ENCODE measurements around the gene TFR2. TPM values are rescaled to one million over a fixed set of nuclear protein-coding genes. Genes with fewer than 3 reads are reported as not detected.

TFR2 gene
- total RNA-seq, 1 experiment from 2014 or later: not detected

DNA sequence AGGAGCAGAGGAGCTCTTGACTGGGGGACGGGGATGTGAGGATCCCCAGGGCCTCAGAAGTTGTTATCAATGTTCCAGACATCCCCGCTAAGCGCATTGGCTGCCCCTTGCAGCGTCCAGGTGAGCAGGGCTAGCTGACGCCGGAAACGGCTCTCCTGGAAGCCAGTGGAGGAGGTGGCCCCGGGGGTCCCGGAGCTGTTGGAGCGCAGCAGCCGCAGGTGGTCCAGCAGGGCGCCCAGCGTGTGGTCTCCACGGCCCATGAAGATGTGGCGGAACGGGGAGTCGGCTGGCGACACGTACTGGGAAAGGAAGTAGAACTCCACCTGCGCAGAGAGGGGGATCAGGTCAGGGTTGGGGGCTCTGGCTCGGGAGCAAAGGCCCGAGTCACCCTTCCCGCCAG lies 20.5 kb downstream of the TFR2 start:
- Histone ChIP-seq H3K9me3 (ENCODE audit: low read length) (no peaks in the 10 kb centered on the region), H3K4me3 (ENCODE audit: low read length) (no peak overlapping the region), H3K4me1 (ENCODE audit: insufficient read depth, low read length) (no peaks in the 10 kb centered on the region), H4K20me1 (ENCODE audit: low read length) (no peaks in the 10 kb centered on the region), H3K27ac (ENCODE audit: low read length) (no peak overlapping the region), H3K27me3 (ENCODE audit: low read length) (no peaks in the 10 kb centered on the region), H3K79me2 (ENCODE audit: low read length) (no peaks in the 10 kb centered on the region), H3K9me2 (replicated peaks; ENCODE audit: low read length) (no peaks in the 10 kb centered on the region), H3F3A (ENCODE audit: low read length, unreplicated experiment) (no peaks in the 10 kb centered on the region), H3K36me3 (ENCODE audit: low read depth, low read length) (no peaks in the 10 kb centered on the region), H3K9ac (ENCODE audit: low read length) (no peak overlapping the region), H2AFZ (ENCODE audit: low read length) (no peak overlapping the region), H3K4me2 (ENCODE audit: low read length) (no peak overlapping the region)
- DNase-seq (no peak), ATAC-seq (no peak)
- POLR2A ChIA-PET (ENCODE audit: unreplicated experiment): no interaction called here
- intact Hi-C loops (cut with micrococcal nuclease): no loop called here
- CTCF ChIA-PET: no interaction called here
- TF ChIP-seq EZH2phosphoT487 (IDR thresholded peaks at IDR 0.05; ENCODE audit: borderline replicate concordance, low read length) (no peak), CTCF (conservative IDR thresholded peaks at IDR 0.05; ENCODE audit: low read depth, low read length) (no peak), EZH2 (IDR thresholded peaks at IDR 0.05; ENCODE audit: low read length, unreplicated experiment) (no peak)
- no TSS peak for BruUV-seq (replicated peaks)

DNA sequence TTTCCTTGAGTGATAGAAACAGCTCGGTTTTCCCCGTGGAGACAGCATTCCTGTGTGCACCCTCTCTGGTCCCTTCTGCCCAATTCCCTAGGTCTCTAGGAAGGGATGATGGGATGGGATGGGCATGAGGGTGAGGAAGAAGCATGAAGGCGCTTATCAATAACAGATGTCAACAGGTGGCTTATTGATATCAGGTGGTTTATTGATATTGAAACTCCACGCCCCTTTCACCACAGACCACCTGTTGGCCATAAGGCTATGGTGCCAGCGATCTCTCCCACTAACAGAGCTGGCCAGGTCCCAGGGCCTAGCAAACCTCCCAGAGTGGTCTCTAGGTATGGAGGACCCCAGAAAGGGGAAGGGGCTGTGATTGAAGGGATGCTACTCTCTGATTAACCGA lies 21.1 kb downstream of the TFR2 start:
- H4K20me1 ChIP-seq (ENCODE audit: low read length): no peaks in the 10 kb centered on the region
- ChIA-PET CTCF (no interaction called here), POLR2A (ENCODE audit: unreplicated experiment) (no interaction called here)
- TF ChIP-seq EZH2phosphoT487 (IDR thresholded peaks at IDR 0.05; ENCODE audit: borderline replicate concordance, low read length) (no peak), CTCF (conservative IDR thresholded peaks at IDR 0.05; ENCODE audit: low read depth, low read length) (no peak), EZH2 (IDR thresholded peaks at IDR 0.05; ENCODE audit: low read length, unreplicated experiment) (no peak)
- intact Hi-C loops (cut with micrococcal nuclease): no loop called here
- no peak overlapping the region for H3K27ac ChIP-seq (ENCODE audit: low read length)
- H3K27me3 ChIP-seq (ENCODE audit: low read length): no peaks in the 10 kb centered on the region
- no peaks in the 10 kb centered on the region for H3K36me3 ChIP-seq (ENCODE audit: low read depth, low read length)
- no peaks in the 10 kb centered on the region for H3F3A ChIP-seq (ENCODE audit: low read length, unreplicated experiment)
- H3K79me2 ChIP-seq (ENCODE audit: low read length): no peaks in the 10 kb centered on the region
- ATAC-seq (no peak), DNase-seq (no peak)
- no peak overlapping the region for H2AFZ ChIP-seq (ENCODE audit: low read length)
- H3K9ac ChIP-seq (ENCODE audit: low read length): no peak overlapping the region
- no peaks in the 10 kb centered on the region for H3K9me2 ChIP-seq (replicated peaks; ENCODE audit: low read length)
- H3K9me3 ChIP-seq (ENCODE audit: low read length): no peaks in the 10 kb centered on the region
- H3K4me3 ChIP-seq (ENCODE audit: low read length): no peak overlapping the region
- no TSS peak for BruUV-seq (replicated peaks)
- no peaks in the 10 kb centered on the region for H3K4me1 ChIP-seq (ENCODE audit: insufficient read depth, low read length)
- H3K4me2 ChIP-seq (ENCODE audit: low read length): no peak overlapping the region

DNA sequence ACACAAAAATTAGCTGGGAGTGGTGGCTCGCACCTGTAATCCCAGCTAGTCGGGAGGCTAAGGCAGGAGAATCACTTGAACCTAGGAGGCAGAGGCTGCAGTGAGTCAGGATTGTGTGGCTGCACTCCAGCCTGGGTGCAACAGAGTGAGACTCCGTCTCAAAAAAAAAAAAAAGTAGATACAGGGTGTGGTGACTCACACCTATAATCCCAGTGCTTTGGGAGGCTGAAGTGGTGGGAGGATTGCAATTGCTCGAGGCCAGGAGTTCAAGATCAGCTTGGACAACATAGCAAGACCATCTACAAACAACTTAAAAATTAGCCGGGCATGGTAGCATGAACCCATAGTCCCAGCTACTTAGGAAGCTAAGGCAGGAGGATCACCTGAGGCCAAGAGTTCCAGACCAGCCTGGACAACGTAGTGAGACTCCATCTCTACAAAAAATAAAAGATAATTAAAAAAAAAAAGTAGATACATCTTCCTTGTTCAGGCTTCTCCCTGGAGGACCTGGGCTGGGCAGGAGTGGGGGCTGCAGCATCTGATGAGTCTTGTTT lies 27.0 kb downstream of the TFR2 start:
- no peak overlapping the region for H2AFZ ChIP-seq (ENCODE audit: low read length)
- no peak overlapping the region for H3K27ac ChIP-seq (ENCODE audit: low read length)
- H4K20me1 ChIP-seq (ENCODE audit: low read length): no peaks in the 10 kb centered on the region
- ATAC-seq (no peak), DNase-seq (no peak)
- H3K9me3 ChIP-seq (ENCODE audit: low read length): no peaks in the 10 kb centered on the region
- no TSS peak for BruUV-seq (replicated peaks)
- H3K4me3 ChIP-seq (ENCODE audit: low read length): no peak overlapping the region
- POLR2A ChIA-PET (ENCODE audit: unreplicated experiment): no interaction called here
- H3K9me2 ChIP-seq (replicated peaks; ENCODE audit: low read length): no peaks in the 10 kb centered on the region
- no peaks in the 10 kb centered on the region for H3K36me3 ChIP-seq (ENCODE audit: low read depth, low read length)
- no peaks in the 10 kb centered on the region for H3K27me3 ChIP-seq (ENCODE audit: low read length)
- H3K4me2 ChIP-seq (ENCODE audit: low read length): no peak overlapping the region
- no peaks in the 10 kb centered on the region for H3F3A ChIP-seq (ENCODE audit: low read length, unreplicated experiment)
- no peak for TF ChIP-seq EZH2phosphoT487 (IDR thresholded peaks at IDR 0.05; ENCODE audit: borderline replicate concordance, low read length)
- TF ChIP-seq CTCF (conservative IDR thresholded peaks at IDR 0.05; ENCODE audit: low read depth, low read length): no peak
- 0 out of 2 replicates have a peak, but pooled peaks cover 3% of the 10 kb centered on the region for H3K4me1 ChIP-seq (ENCODE audit: insufficient read depth, low read length)
- no peaks in the 10 kb centered on the region for H3K79me2 ChIP-seq (ENCODE audit: low read length)
- intact Hi-C loops (cut with micrococcal nuclease): no loop called here
- CTCF ChIA-PET: interaction anchor here (0.7 kb wide), 1 partner anchor 28 kb away, joined by 3 read pairs; the partner anchor contains the start of gene FBXO24
- H3K9ac ChIP-seq (ENCODE audit: low read length): no peak overlapping the region
